K562 (cell line): ENCODE measurements around the gene ABCF2. TPM values are rescaled to one million over a fixed set of nuclear protein-coding genes. Genes with fewer than 3 reads are reported as not detected.

Experiments
- BRD9 ChIP-seq: fragments of 450-650 bp; IDR thresholded peaks from 2 replicates; pipeline ENCODE4 v1.6.1; 2018; ENCODE audit warnings: low read depth; ENCODE audit not compliant: partially characterized antibody
- FOSL1 ChIP-seq: fragments of 200-800 bp; sonication (Bioruptor generic); conservative IDR thresholded peaks from 2 replicates; pipeline ENCODE4 v1.6.1; 2016; ENCODE audit warnings: missing genetic modification characterization, missing compliant biosample characterization
- FOXK1 ChIP-seq: sonication (generic); formaldehyde crosslinking; IDR thresholded peaks from 2 replicates; pipeline ENCODE4 v1.8.0; 2022; ENCODE audit warnings: missing genetic modification reagents, mild to moderate bottlenecking, borderline replicate concordance
- HDAC3 ChIP-seq: fragments of 450-650 bp; IDR thresholded peaks from 2 replicates; pipeline ENCODE4 v1.6.1; 2018; ENCODE audit warnings: borderline replicate concordance, mild to moderate bottlenecking, moderate library complexity; ENCODE audit not compliant: partially characterized antibody
- JUNB ChIP-seq: fragments of 450-650 bp; formaldehyde crosslinking; conservative IDR thresholded peaks from 2 replicates; pipeline ENCODE4 v1.4.0; 2020; ENCODE audit warnings: mild to moderate bottlenecking
- MITF ChIP-seq: IDR thresholded peaks from 2 replicates; pipeline ENCODE4 v1.6.1; 2014; ENCODE audit warnings: antibody characterized with exemption
- MYBL2 ChIP-seq, 2 experiments: fragments of 450-650 bp in 1 of 2; sonication (generic) in 1 of 2; formaldehyde crosslinking in 1 of 2; IDR thresholded peaks; 2 replicates each; pipeline versions ENCODE4 v1.6.1 to v1.8.1; 2017 to 2022; ENCODE audit warnings: borderline replicate concordance in 1 of 2, inconsistent platforms in 1 of 2, low read depth in 1 of 2, mild to moderate bottlenecking in 1 of 2, missing genetic modification reagents in 1 of 2, moderate library complexity in 1 of 2
- OTX1 ChIP-seq: fragments of 450-650 bp; formaldehyde crosslinking; IDR thresholded peaks from 2 replicates; pipeline ENCODE4 v1.4.0; 2022; ENCODE audit warnings: mild to moderate bottlenecking
- RBFOX2 ChIP-seq: fragments of 200-400 bp; formaldehyde crosslinking; IDR thresholded peaks from 2 replicates; pipeline ENCODE4 v1.6.1; 2017; ENCODE audit warnings: low read depth, mild to moderate bottlenecking, low read length, moderate library complexity
- STAT5B ChIP-seq: fragments of 250-450 bp; sonication (Bioruptor Pico); IDR thresholded peaks from 2 replicates; pipeline ENCODE4 v1.8.0; 2021; ENCODE audit warnings: mild to moderate bottlenecking, inconsistent platforms
- TEAD2 ChIP-seq: fragments of 450-650 bp; IDR thresholded peaks from 2 replicates; pipeline ENCODE4 v1.6.1; 2016; ENCODE audit warnings: missing genetic modification characterization, control low read depth, missing compliant biosample characterization
- ZKSCAN1 ChIP-seq: fragments of 150-350 bp; IDR thresholded peaks from 2 replicates; pipeline ENCODE4 v1.6.1; 2016; ENCODE audit warnings: low read depth, low read length
- ZNF197 ChIP-seq: fragments of 200-800 bp; sonication (Bioruptor generic); IDR thresholded peaks from 2 replicates; pipeline ENCODE4 v1.6.1; 2016; ENCODE audit warnings: low read depth, missing genetic modification characterization, missing compliant biosample characterization
- ZNF586 ChIP-seq: fragments of 450-650 bp; formaldehyde crosslinking; conservative IDR thresholded peaks from 2 replicates; pipeline ENCODE4 v1.4.0; 2020; ENCODE audit warnings: mild to moderate bottlenecking, moderate library complexity
- ZSCAN32 ChIP-seq: fragments of 450-650 bp; formaldehyde crosslinking; IDR thresholded peaks from 2 replicates; pipeline ENCODE4 v1.4.0; 2020; ENCODE audit warnings: mild to moderate bottlenecking, moderate library complexity
- polyA plus RNA-seq, 8 experiments: library from polyadenylated mRNA; depleted of rRNA in 4 of 8; stranded (reverse) in 5 of 8; unstranded in 3 of 8; fragments of >200 nt; fragmentation: Nextera tagmentation in 2 of 8; fragmentation: Illumina TruSeq in 1 of 8; extraction: Ambion mirVana in 2 of 8; extraction: Trizol in 1 of 8; gene quantifications; 2 replicates each; pipeline versions ENCODE4 v1.2.1 to v1.2.3, GENCODE V29; 2011 to 2014; ENCODE audit warnings: inconsistent platforms in 1 of 8, missing spikeins in 1 of 8
- total RNA-seq, 7 experiments: library from RNA; depleted of rRNA in 6 of 7; stranded (reverse); fragments of >200 nt in 6 of 7; fragmentation: Illumina TruSeq in 2 of 7; extraction: Trizol in 2 of 7; gene quantifications; 2 replicates each; pipeline versions ENCODE4 v1.2.1 to v1.2.3, GENCODE V29; 2011 to 2021; ENCODE audit warnings: low replicate concordance in 1 of 7
- TF ChIP-seq, protein P1 (sequence below): fragments of 250-450 bp; sonication (Bioruptor Pico); IDR thresholded peaks from 2 replicates; pipeline ENCODE4 v1.4.0; 2020; ENCODE audit warnings: borderline replicate concordance

Gene ABCF2
- total and polyA plus RNA-seq, 9 of the 15 experiments (the other 6 are each of a cell fraction or from before 2014, with no cell fraction given): 62.1 to 224 (median 113) TPM

DNA sequence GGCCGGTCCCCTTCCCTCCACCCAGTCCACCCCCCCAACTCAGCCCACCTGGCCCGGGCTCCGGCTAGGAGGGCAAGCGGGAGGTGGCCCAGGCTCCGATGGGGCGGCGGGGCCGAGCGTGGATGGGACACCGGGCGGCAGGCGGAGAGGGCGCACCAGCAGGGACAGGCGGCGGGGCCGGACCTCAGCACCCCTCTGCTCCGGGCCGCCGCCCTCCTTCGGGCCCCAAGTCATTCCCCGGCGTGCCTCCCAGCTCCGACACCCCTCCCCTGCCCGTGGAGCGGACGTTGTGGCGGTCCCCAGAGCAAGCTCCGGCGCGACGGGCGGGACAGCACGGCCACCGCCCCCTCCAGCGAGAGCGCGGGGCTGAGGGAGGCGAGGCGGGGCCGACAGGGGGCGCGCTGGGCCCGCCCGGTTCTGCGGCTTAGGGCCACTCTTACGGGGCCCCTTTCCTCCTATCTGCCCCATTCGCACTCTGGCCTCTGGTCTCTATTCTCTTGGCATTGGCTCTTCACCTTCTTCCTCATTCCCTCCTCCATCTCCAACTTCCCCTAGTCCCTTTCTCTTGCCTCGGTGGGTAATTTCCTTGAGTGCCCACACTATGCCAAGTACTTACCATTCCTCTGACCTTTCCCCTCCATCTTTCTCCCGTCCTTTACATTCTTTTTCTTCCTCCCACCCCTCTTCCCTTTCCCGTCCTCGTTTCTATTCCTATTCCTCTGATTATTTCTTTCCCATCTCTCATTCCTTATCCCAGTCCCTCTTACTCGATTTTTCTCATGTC lies 58.8 kb downstream of the ABCF2 start (continued):
- TF ChIP-seq, protein P1, sequence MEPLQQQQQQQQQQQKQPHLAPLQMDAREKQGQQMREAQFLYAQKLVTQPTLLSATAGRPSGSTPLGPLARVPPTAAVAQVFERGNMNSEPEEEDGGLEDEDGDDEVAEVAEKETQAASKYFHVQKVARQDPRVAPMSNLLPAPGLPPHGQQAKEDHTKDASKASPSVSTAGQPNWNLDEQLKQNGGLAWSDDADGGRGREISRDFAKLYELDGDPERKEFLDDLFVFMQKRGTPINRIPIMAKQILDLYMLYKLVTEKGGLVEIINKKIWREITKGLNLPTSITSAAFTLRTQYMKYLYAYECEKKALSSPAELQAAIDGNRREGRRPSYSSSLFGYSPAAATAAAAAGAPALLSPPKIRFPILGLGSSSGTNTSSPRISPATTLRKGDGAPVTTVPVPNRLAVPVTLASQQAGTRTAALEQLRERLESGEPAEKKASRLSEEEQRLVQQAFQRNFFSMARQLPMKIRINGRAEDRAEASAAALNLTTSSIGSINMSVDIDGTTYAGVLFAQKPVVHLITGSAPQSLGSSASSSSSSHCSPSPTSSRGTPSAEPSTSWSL (CRISPR knock-in tag): no peak
- TF ChIP-seq STAT5B (CRISPR knock-in tag): no peak
- TF ChIP-seq ZNF197 (CRISPR knock-in tag): no peak
- peak; percentile 62; the same call in 1 of the 2 replicates for TF ChIP-seq OTX1 (CRISPR knock-in tag)
- TF ChIP-seq ZNF586 (CRISPR knock-in tag): no peak
- TF ChIP-seq BRD9: no peak
- TF ChIP-seq HDAC3: no peak
- TF ChIP-seq ZKSCAN1: no peak
- TF ChIP-seq MITF: no peak
- no peak for TF ChIP-seq TEAD2 (tag)
- 0 out of 2 replicates have a peak, but pooled peaks have one; percentile 32 for TF ChIP-seq RBFOX2
- TF ChIP-seq FOSL1 (tag): no peak
- no peak for TF ChIP-seq FOXK1
- no peak for TF ChIP-seq JUNB (CRISPR knock-in tag)
- 0 out of 2 replicates have a peak, but pooled peaks have one; percentile 25 for TF ChIP-seq MYBL2 (IDR thresholded peaks at IDR 0.05; ENCODE audit: low read depth)
- no peak for TF ChIP-seq MYBL2 (CRISPR knock-in tag; IDR thresholded peaks at IDR 0.05; ENCODE audit: borderline replicate concordance)
- TF ChIP-seq ZSCAN32 (CRISPR knock-in tag): no peak
